Kidney (tissue), 14 donors: ENCODE data around the gene OR51E2. TPM values are rescaled to one million over a fixed set of nuclear protein-coding genes. Genes with fewer than 3 reads are reported as not detected.

ENCODE experiments used
- DNase-seq, 5 donors: peaks; one replicate each; pipeline ENCODE4 v3.0.0-alpha.2; 2013 to 2020
- FAIRE-seq: peaks from 2 replicates; lab custom pipeline; 2012; peaks lifted over from hg19 to GRCh38; lab: Jason Lieb, UNC
- H3K27ac ChIP-seq, 2 donors: one replicate each; pipeline ENCODE4 v1.7.0; 2013; ENCODE audit warnings: low read depth in 2 of 2, low read length in 2 of 2, inconsistent platforms in 1 of 2
- H3K27me3 ChIP-seq: one replicate; pipeline ENCODE4 v1.7.1; 2013; ENCODE audit warnings: low read length, inconsistent platforms; ENCODE audit not compliant: control insufficient read depth, insufficient read depth
- H3K36me3 ChIP-seq, 3 donors: one replicate each; pipeline versions ENCODE4 v1.7.0 to v1.7.1; 2013; ENCODE audit warnings: low read length in 3 of 3, control low read depth in 1 of 3, inconsistent platforms in 1 of 3; ENCODE audit not compliant: insufficient read depth in 3 of 3, control insufficient read depth in 2 of 3
- H3K4me1 ChIP-seq, 3 donors: one replicate each; pipeline versions ENCODE4 v1.7.0 to v1.7.1; 2013; ENCODE audit warnings: low read length in 3 of 3, inconsistent platforms in 1 of 3, low read depth in 1 of 3; ENCODE audit not compliant: control insufficient read depth in 2 of 3, insufficient read depth in 2 of 3
- H3K4me3 ChIP-seq, 3 donors: one replicate each; pipeline versions ENCODE4 v1.7.0 to v1.8.1; 2013; ENCODE audit warnings: low read length in 3 of 3, control low read depth in 1 of 3, inconsistent platforms in 1 of 3
- H3K9ac ChIP-seq, 3 donors: one replicate each; pipeline versions ENCODE4 v1.7.0 to v1.7.1; 2013; ENCODE audit warnings: low read length in 3 of 3, control low read depth in 1 of 3, inconsistent platforms in 1 of 3
- H3K9me3 ChIP-seq, 3 donors: one replicate each; pipeline versions ENCODE4 v1.7.0 to v1.7.1; 2013; ENCODE audit warnings: low read length in 3 of 3, control low read depth in 1 of 3, inconsistent platforms in 1 of 3; ENCODE audit not compliant: control insufficient read depth in 2 of 3, insufficient read depth in 1 of 3
- CTCF ChIP-seq: IDR thresholded peaks from 3 replicates; pipeline ENCODE4 v1.5.1; 2012; ENCODE audit warnings: mild to moderate bottlenecking, moderate library complexity, borderline replicate concordance; ENCODE audit not compliant: insufficient read depth; ENCODE audit errors: extremely low read depth
- intact Hi-C: fragments of 100-400 bp; cut with DNase I; formaldehyde crosslinking; loops from one replicate; pipeline ENCODE4 v1.11.1; 2022
- polyA plus RNA-seq: library from polyadenylated mRNA; stranded (reverse); fragments of 350-450 nt; fragmentation: Illumina TruSeq; extraction: RNeasy Lipid Tissue Mini Kit (QIAGEN cat#74804); gene quantifications from one replicate; pipeline ENCODE4 v1.2.3, GENCODE V29; 2014; ENCODE audit warnings: low read depth, low replicate concordance; ENCODE audit not compliant: insufficient read depth
- total RNA-seq: library from RNA; stranded (reverse); fragmentation: NEBNext Ultra II Directional; extraction: Animal tissue kit (Norgen Biotek cat#: 25700); gene quantifications from one replicate; pipeline ENCODE4 v1.2.1, GENCODE V29; 2021
- donor health status: control.
- donor health status: control.
- donor health status: control.
- donor health status: control.
- donor health status: control.
- donor health status: DM: yes; HTN: yes; CAD: no.
- donor health status: Normal renal cell carcinoma (clear cell type).

Gene OR51E2
- total and polyA plus RNA-seq, 2 donors from 2014 or later = 0.95 to 1.2 TPM

- no peak for TF ChIP-seq CTCF
- FAIRE-seq (no peak), DNase-seq (no peak)
- H3K4me1 ChIP-seq = no peaks in the 10 kb centered on the region
- no peak overlapping the region for H3K27ac ChIP-seq
- no peak overlapping the region for H3K9ac ChIP-seq
- H3K36me3 ChIP-seq = no peaks in the 10 kb centered on the region
- H3K9me3 ChIP-seq = no peaks in the 10 kb centered on the region
- H3K27me3 ChIP-seq = no peaks in the 10 kb centered on the region
- intact Hi-C loops = no loop called here
- H3K4me3 ChIP-seq = no peak overlapping the region
These were observed 54.6 kb downstream of the OR51E2 start for GRCh38 chr11:4643076-4643475.

GRCh38 chr11:4642043-4642442, 55.6 kb downstream of the OR51E2 start:
- Histone ChIP-seq H3K4me3 (no peak overlapping the region), H3K27me3 (no peaks in the 10 kb centered on the region), H3K27ac (no peak overlapping the region), H3K4me1 (peaks cover 0 to 2% (median 0%) of the 10 kb centered on the region in 3 donors), H3K9me3 (no peaks in the 10 kb centered on the region), H3K9ac (no peak overlapping the region), H3K36me3 (no peaks in the 10 kb centered on the region)
- intact Hi-C loops = no loop called here
- TF ChIP-seq CTCF = no peak
- no peak for FAIRE-seq
- no peak for DNase-seq

- no peaks in the 10 kb centered on the region for H3K27me3 ChIP-seq
- no peak for TF ChIP-seq CTCF
- no peak overlapping the region for H3K4me3 ChIP-seq
- H3K9me3 ChIP-seq = no peaks in the 10 kb centered on the region
- DNase-seq = no peak
- H3K27ac ChIP-seq = no peak overlapping the region
- FAIRE-seq = no peak
- H3K4me1 ChIP-seq = peaks cover 0 to 3% (median 0%) of the 10 kb centered on the region in 3 donors
- intact Hi-C loops = no loop called here
- H3K9ac ChIP-seq = no peak overlapping the region
- no peaks in the 10 kb centered on the region for H3K36me3 ChIP-seq
These were observed 56.2 kb downstream of the OR51E2 start for GRCh38 chr11:4641501-4641900.

- intact Hi-C loops = no loop called here
- DNase-seq (no peak), FAIRE-seq (no peak)
- Histone ChIP-seq H3K9ac (no peak overlapping the region), H3K36me3 (no peaks in the 10 kb centered on the region), H3K9me3 (no peaks in the 10 kb centered on the region), H3K27me3 (no peaks in the 10 kb centered on the region), H3K27ac (no peak overlapping the region), H3K4me3 (no peak overlapping the region), H3K4me1 (peaks cover 0 to 3% (median 0%) of the 10 kb centered on the region in 3 donors)
- no peak for TF ChIP-seq CTCF
These were observed 57.7 kb downstream of the OR51E2 start for GRCh38 chr11:4639931-4640330.
